HepG2 (cell line): ENCODE measurements around the gene KCTD18. TPM values are rescaled to one million over a fixed set of nuclear protein-coding genes. Genes with fewer than 3 reads are reported as not detected.
A peak's percentile ranks its signal among the peaks of the same experiment; 100 is the strongest.

ENCODE experiments used
- ATF5 ChIP-seq: sonication (generic); formaldehyde crosslinking; IDR thresholded peaks from 2 replicates; pipeline ENCODE4 v1.4.0; 2020; ENCODE audit warnings: mild to moderate bottlenecking, low read depth, missing genetic modification reagents
- CSRNP1 ChIP-seq: sonication (generic); formaldehyde crosslinking; IDR thresholded peaks from 2 replicates; pipeline ENCODE4 v1.8.1; 2023; ENCODE audit warnings: mild to moderate bottlenecking, missing genetic modification reagents
- HMGXB4 ChIP-seq, 2 experiments: sonication (generic) in 1 of 2; formaldehyde crosslinking in 1 of 2; IDR thresholded peaks; 2 replicates each; pipeline versions ENCODE4 v1.4.0 to v1.6.1; 2018 to 2020; ENCODE audit warnings: missing genetic modification reagents in 2 of 2, borderline replicate concordance in 1 of 2, low read depth in 1 of 2, mild to moderate bottlenecking in 1 of 2, missing biosample characterization in 1 of 2
- NRL ChIP-seq: sonication (generic); formaldehyde crosslinking; IDR thresholded peaks from 2 replicates; pipeline ENCODE4 v1.5.0; 2020; ENCODE audit warnings: missing genetic modification reagents, mild to moderate bottlenecking, moderate library complexity, borderline replicate concordance
- PAWR ChIP-seq: sonication (generic); formaldehyde crosslinking; IDR thresholded peaks from 2 replicates; pipeline ENCODE4 v1.4.0; 2020; ENCODE audit warnings: missing genetic modification reagents, mild to moderate bottlenecking, borderline replicate concordance
- POLR2A ChIP-seq, 2 experiments: IDR thresholded peaks; 2 replicates each; pipeline ENCODE4 v1.6.1; 2011; ENCODE audit warnings: low read depth in 2 of 2, low read length in 2 of 2, mild to moderate bottlenecking in 1 of 2, moderate library complexity in 1 of 2; ENCODE audit not compliant: insufficient read depth in 1 of 2
- SMARCE1 ChIP-seq: fragments of 450-650 bp; IDR thresholded peaks from 2 replicates; pipeline ENCODE4 v1.6.1; 2017; ENCODE audit warnings: borderline replicate concordance
- SOX6 ChIP-seq, 2 experiments: fragments of 450-650 bp in 1 of 2; sonication (generic) in 1 of 2; formaldehyde crosslinking in 1 of 2; IDR thresholded peaks; 2 replicates each; pipeline versions ENCODE4 v1.4.0 to v1.6.1; 2017 to 2020; ENCODE audit warnings: antibody characterized with exemption in 1 of 2, mild to moderate bottlenecking in 1 of 2, missing genetic modification reagents in 1 of 2
- TEAD3 ChIP-seq: optimal IDR thresholded peaks from 2 replicates; pipeline ENCODE3; 2016; ENCODE audit warnings: borderline replicate concordance
- TIGD3 ChIP-seq: sonication (generic); formaldehyde crosslinking; IDR thresholded peaks from 2 replicates; pipeline ENCODE4 v1.5.1; 2020; ENCODE audit warnings: mild to moderate bottlenecking, missing genetic modification reagents, borderline replicate concordance
- ZNF136 ChIP-seq: sonication (generic); formaldehyde crosslinking; IDR thresholded peaks from 2 replicates; pipeline ENCODE4 v1.8.1; 2022; ENCODE audit warnings: low read depth, mild to moderate bottlenecking, moderate library complexity, missing genetic modification reagents
- ZNF275 ChIP-seq: sonication (generic); formaldehyde crosslinking; IDR thresholded peaks from 2 replicates; pipeline ENCODE4 v1.8.0; 2022; ENCODE audit warnings: missing genetic modification reagents, mild to moderate bottlenecking, inconsistent platforms, borderline replicate concordance
- ZNF432 ChIP-seq: sonication (generic); formaldehyde crosslinking; IDR thresholded peaks from 2 replicates; pipeline ENCODE4 v1.5.0; 2020; ENCODE audit warnings: missing genetic modification reagents, mild to moderate bottlenecking, borderline replicate concordance
- ZNF570 ChIP-seq: sonication (generic); formaldehyde crosslinking; IDR thresholded peaks from 2 replicates; pipeline ENCODE4 v1.4.0; 2020; ENCODE audit warnings: mild to moderate bottlenecking, missing genetic modification reagents, borderline replicate concordance
- ZNF7 ChIP-seq: IDR thresholded peaks from 2 replicates; pipeline ENCODE4 v1.6.1; 2016; ENCODE audit warnings: missing biosample characterization, missing genetic modification reagents
- polyA plus RNA-seq, 8 experiments: library from polyadenylated mRNA; depleted of rRNA in 3 of 8; stranded (reverse) in 7 of 8; unstranded in 1 of 8; fragments of >200 nt; fragmentation: Illumina TruSeq in 4 of 8; extraction: Trizol in 4 of 8; gene quantifications; 2 replicates each; pipeline versions ENCODE4 v1.2.1 to v1.2.3, GENCODE V29; 2011 to 2016; ENCODE audit warnings: low read depth in 4 of 8, missing spikeins in 1 of 8, mixed read lengths in 1 of 8; ENCODE audit not compliant: insufficient read depth in 1 of 8
- total RNA-seq, 5 experiments: library from RNA; depleted of rRNA; stranded (reverse); fragments of >200 nt; fragmentation: Illumina TruSeq; extraction: Trizol; gene quantifications; 2 replicates each; pipeline ENCODE4 v1.2.3, GENCODE V29; 2016; ENCODE audit warnings: low read depth in 1 of 5
- TF ChIP-seq, protein P1 (sequence below): sonication (generic); formaldehyde crosslinking; IDR thresholded peaks from 2 replicates; pipeline ENCODE4; 2020; ENCODE audit warnings: missing genetic modification reagents, mild to moderate bottlenecking, borderline replicate concordance
- TF ChIP-seq, protein P2 (sequence below): sonication (generic); formaldehyde crosslinking; IDR thresholded peaks from 2 replicates; pipeline ENCODE4 v1.4.0; 2020; ENCODE audit warnings: missing genetic modification reagents, low read depth, mild to moderate bottlenecking, borderline replicate concordance

Gene KCTD18
- total and polyA plus RNA-seq, 2 of the 13 experiments (the other 11 are each of a cell fraction or from before 2014, with no cell fraction given) = 2.2 to 7.1 TPM

DNA sequence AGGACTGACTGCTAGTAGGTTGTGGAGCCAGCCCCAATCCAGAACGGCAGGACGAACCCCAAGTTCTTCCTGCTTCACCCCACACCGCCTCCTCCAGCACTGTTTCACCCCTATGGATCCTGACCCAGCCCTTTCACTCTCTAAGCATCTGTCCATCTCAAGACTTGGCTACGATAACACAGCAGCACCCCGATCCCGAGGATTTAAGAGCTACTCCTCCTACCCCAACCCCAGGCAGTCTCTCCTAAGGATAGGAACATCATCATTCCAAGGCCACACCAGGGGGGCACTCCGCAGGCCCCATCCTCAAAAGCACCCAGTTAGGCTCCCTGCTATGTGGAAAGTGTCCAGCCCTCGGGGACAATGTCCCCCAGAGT lies 645 bp downstream of the KCTD18 start (continued):
- TF ChIP-seq ZNF275 (CRISPR knock-in tag) = 0 out of 2 replicates have a peak, but pooled peaks have one; percentile 33
- TF ChIP-seq HMGXB4 (CRISPR knock-in tag; IDR thresholded peaks at IDR 0.05; ENCODE audit: borderline replicate concordance in 1 of 2, low read depth in 1 of 2) = 0 out of 4 replicates have a peak, but pooled peaks of 1 of the 2 experiments have one; percentile 2
- TF ChIP-seq TEAD3 = peak; percentile 13
- TF ChIP-seq CSRNP1 = 0 out of 2 replicates have a peak, but pooled peaks have one; percentile 5
- TF ChIP-seq ZNF570 (CRISPR knock-in tag) = no peak
- TF ChIP-seq TIGD3 = no peak
- TF ChIP-seq, protein P1, sequence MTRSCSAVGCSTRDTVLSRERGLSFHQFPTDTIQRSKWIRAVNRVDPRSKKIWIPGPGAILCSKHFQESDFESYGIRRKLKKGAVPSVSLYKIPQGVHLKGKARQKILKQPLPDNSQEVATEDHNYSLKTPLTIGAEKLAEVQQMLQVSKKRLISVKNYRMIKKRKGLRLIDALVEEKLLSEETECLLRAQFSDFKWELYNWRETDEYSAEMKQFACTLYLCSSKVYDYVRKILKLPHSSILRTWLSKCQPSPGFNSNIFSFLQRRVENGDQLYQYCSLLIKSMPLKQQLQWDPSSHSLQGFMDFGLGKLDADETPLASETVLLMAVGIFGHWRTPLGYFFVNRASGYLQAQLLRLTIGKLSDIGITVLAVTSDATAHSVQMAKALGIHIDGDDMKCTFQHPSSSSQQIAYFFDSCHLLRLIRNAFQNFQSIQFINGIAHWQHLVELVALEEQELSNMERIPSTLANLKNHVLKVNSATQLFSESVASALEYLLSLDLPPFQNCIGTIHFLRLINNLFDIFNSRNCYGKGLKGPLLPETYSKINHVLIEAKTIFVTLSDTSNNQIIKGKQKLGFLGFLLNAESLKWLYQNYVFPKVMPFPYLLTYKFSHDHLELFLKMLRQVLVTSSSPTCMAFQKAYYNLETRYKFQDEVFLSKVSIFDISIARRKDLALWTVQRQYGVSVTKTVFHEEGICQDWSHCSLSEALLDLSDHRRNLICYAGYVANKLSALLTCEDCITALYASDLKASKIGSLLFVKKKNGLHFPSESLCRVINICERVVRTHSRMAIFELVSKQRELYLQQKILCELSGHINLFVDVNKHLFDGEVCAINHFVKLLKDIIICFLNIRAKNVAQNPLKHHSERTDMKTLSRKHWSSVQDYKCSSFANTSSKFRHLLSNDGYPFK = 0 out of 2 replicates have a peak, but pooled peaks have one; percentile 28
- no peak for TF ChIP-seq SMARCE1
- 0 out of 2 replicates have a peak, but pooled peaks have one; percentile 32 for TF ChIP-seq ZNF136 (CRISPR knock-in tag)
- no peak for TF ChIP-seq SOX6 (IDR thresholded peaks at IDR 0.05)
- TF ChIP-seq SOX6 (CRISPR knock-in tag; IDR thresholded peaks at IDR 0.05) = 0 out of 2 replicates have a peak, but pooled peaks have one; percentile 23
- 0 out of 2 replicates have a peak, but pooled peaks have one; percentile 14 for TF ChIP-seq NRL
- TF ChIP-seq, protein P2, sequence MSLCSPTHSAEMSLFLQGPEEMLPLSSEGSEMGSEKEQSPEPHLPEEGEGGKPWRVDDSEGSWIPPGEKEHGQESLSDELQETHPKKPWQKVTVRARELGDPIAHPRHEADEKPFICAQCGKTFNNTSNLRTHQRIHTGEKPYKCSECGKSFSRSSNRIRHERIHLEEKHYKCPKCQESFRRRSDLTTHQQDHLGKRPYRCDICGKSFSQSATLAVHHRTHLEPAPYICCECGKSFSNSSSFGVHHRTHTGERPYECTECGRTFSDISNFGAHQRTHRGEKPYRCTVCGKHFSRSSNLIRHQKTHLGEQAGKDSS = peak; percentile 8; the same call in 1 of the 2 replicates
- TF ChIP-seq POLR2A (IDR thresholded peaks at IDR 0.05; ENCODE audit: insufficient read depth in 1 of 2, low read depth in 2 of 2, low read length in 2 of 2) = no peak
- TF ChIP-seq ATF5 (CRISPR knock-in tag) = peak; percentile 36; the same call in 1 of the 2 replicates
- TF ChIP-seq ZNF7 = no peak
- TF ChIP-seq ZNF432 (CRISPR knock-in tag) = no peak
- 0 out of 2 replicates have a peak, but pooled peaks have one; percentile 17 for TF ChIP-seq PAWR (CRISPR knock-in tag)
